K562 (cell line): ENCODE data around the gene PSAP. TPM values are rescaled to one million over a fixed set of nuclear protein-coding genes. Genes with fewer than 3 reads are reported as not detected.

Experiments
- ATAC-seq: fragments of 200-7000 bp; cut with Tn5 transposase; 3 replicates; pipeline ENCODE4 v1.9.1; 2020; ENCODE audit warnings: moderate library complexity
- BruUV-seq: library from RNA; stranded (reverse); fragments of 400-500 nt; replicated peaks from 2 replicates; lab custom pipeline; 2021; lab: Mats Ljungman, UMichigan
- CTCF ChIA-PET: fragments of 300-600 bp; formaldehyde crosslinking; extraction: SDS; loops from one replicate; lab custom pipeline; 2021; ENCODE audit warnings: low intra/inter-chr PET ratio; lab: Yijun Ruan, JAX
- POLR2A ChIA-PET: fragments of 300-600, 350-650 bp; sonication (Branson Sonifier 250); formaldehyde crosslinking; extraction: SDS; loops from one replicate; lab custom pipeline; 2021; ENCODE audit warnings: antibody characterized with exemption, inconsistent platforms; lab: Yijun Ruan, JAX
- DNase-seq, 4 experiments: peaks; one replicate each; pipeline versions ENCODE4 v3.0.0 to v3.0.0-alpha.2; 2011 to 2018; ENCODE audit warnings: low spot score in 3 of 4, mixed read lengths in 3 of 4; ENCODE audit errors: extremely low read depth in 1 of 4
- FAIRE-seq: peaks from 2 replicates; lab custom pipeline; 2011; peaks lifted over from hg19 to GRCh38; lab: Jason Lieb, UNC
- H2AFZ ChIP-seq: 2 replicates; pipeline ENCODE4 v1.6.0; 2011; ENCODE audit warnings: low read depth, low read length, control low read depth, inconsistent platforms
- H3K27ac ChIP-seq: fragments of 200-600 bp; 3 replicates; pipeline ENCODE4 v1.8.0; 2011; ENCODE audit warnings: low read depth, mild to moderate bottlenecking, control low read depth, inconsistent platforms, low read length, moderate library complexity, mixed read lengths; ENCODE audit errors: extremely low read depth
- H3K27me3 ChIP-seq, 2 experiments: fragments of 300-600 bp in 1 of 2; 2 replicates in 1 of 2; 3 replicates in 1 of 2; pipeline versions ENCODE4 v1.6.0 to v1.8.0; 2011; ENCODE audit warnings: inconsistent platforms in 2 of 2, low read length in 2 of 2, mild to moderate bottlenecking in 1 of 2, mixed read lengths in 1 of 2, moderate library complexity in 1 of 2; ENCODE audit not compliant: control insufficient read depth in 2 of 2, insufficient read depth in 2 of 2
- H3K36me3 ChIP-seq: fragments of 300-600 bp; 3 replicates; pipeline ENCODE4 v1.8.0; 2011; ENCODE audit warnings: mild to moderate bottlenecking, low read length, inconsistent platforms; ENCODE audit not compliant: control insufficient read depth, insufficient read depth
- H3K4me1 ChIP-seq, 2 experiments: fragments of 200-600 bp in 1 of 2; replicated peaks in 1 of 2; 2 replicates in 1 of 2; 3 replicates in 1 of 2; pipeline versions ENCODE4 v1.5.1 to v1.8.0; 2011; ENCODE audit warnings: inconsistent platforms in 2 of 2, low read length in 2 of 2, mild to moderate bottlenecking in 1 of 2, mixed read lengths in 1 of 2, moderate library complexity in 1 of 2; ENCODE audit not compliant: control insufficient read depth in 2 of 2, insufficient read depth in 2 of 2
- H3K4me2 ChIP-seq: 2 replicates; pipeline ENCODE4 v1.6.1; 2011; ENCODE audit warnings: low read length, control low read depth, inconsistent platforms, mixed read lengths; ENCODE audit not compliant: insufficient read depth
- H3K4me3 ChIP-seq: fragments of 200-600 bp; sonication (generic), shearing (Covaris generic); 2 replicates; pipeline ENCODE4 v1.5.1; 2016; ENCODE audit warnings: control low read depth, inconsistent platforms
- H3K79me2 ChIP-seq: fragments of 200-600 bp; 3 replicates; pipeline ENCODE4 v1.8.0; 2011; ENCODE audit warnings: low read length, inconsistent platforms; ENCODE audit not compliant: control insufficient read depth, insufficient read depth
- H3K9ac ChIP-seq, 2 experiments: 2 replicates each; pipeline versions ENCODE4 v1.6.0 to v1.6.1; 2011; ENCODE audit warnings: low read depth in 2 of 2, low read length in 2 of 2, control low read depth in 1 of 2, inconsistent platforms in 1 of 2, mild to moderate bottlenecking in 1 of 2, mixed read lengths in 1 of 2; ENCODE audit not compliant: insufficient read depth in 1 of 2
- H3K9me1 ChIP-seq: one replicate; pipeline ENCODE4 v1.6.0; 2011; ENCODE audit warnings: inconsistent platforms, mild to moderate bottlenecking, low read length, moderate library complexity; ENCODE audit not compliant: control insufficient read depth, insufficient read depth
- H3K9me3 ChIP-seq: replicated peaks from 2 replicates; pipeline ENCODE4 v1.5.1; 2011; ENCODE audit warnings: low read depth, low read length, inconsistent platforms; ENCODE audit not compliant: control insufficient read depth, insufficient read depth
- H4K20me1 ChIP-seq: replicated peaks from 2 replicates; pipeline ENCODE4 v1.6.1; 2011; ENCODE audit warnings: low read length, inconsistent platforms, mixed read lengths; ENCODE audit not compliant: control insufficient read depth, insufficient read depth
- CTCFL ChIP-seq: IDR thresholded peaks from 2 replicates; pipeline ENCODE4 v1.6.1; 2011; ENCODE audit warnings: borderline replicate concordance, low read depth, mild to moderate bottlenecking, moderate library complexity, low read length; ENCODE audit not compliant: insufficient read depth, poor library complexity, severe bottlenecking
- HOXB6 ChIP-seq: fragments of 250-450 bp; sonication (Bioruptor Pico); IDR thresholded peaks from 2 replicates; pipeline ENCODE4 v1.5.1; 2022; ENCODE audit warnings: mild to moderate bottlenecking, borderline replicate concordance
- KLF13 ChIP-seq: fragments of 450-650 bp; IDR thresholded peaks from 2 replicates; pipeline ENCODE4 v1.6.1; 2016; ENCODE audit warnings: missing genetic modification characterization, low read depth, mild to moderate bottlenecking, missing compliant biosample characterization, moderate library complexity, borderline replicate concordance
- RBM39 ChIP-seq: fragments of 200-400 bp; formaldehyde crosslinking; optimal IDR thresholded peaks from 2 replicates; pipeline ENCODE3; 2018; ENCODE audit warnings: low read depth, low read length
- ZNF124 ChIP-seq: sonication (generic); formaldehyde crosslinking; IDR thresholded peaks from 2 replicates; pipeline ENCODE4 v1.8.1; 2022; ENCODE audit warnings: missing genetic modification reagents
- WGBS: fragments of 100-300 bp; shearing (Covaris generic); methylation state at CpG from one replicate; pipeline ENCODE4 v1.1.6; 2016; ENCODE audit warnings: low coverage, mixed read lengths; ENCODE audit not compliant: insufficient coverage; ENCODE audit errors: missing lambda C conversion rate; 5-methylcytosine and 5-hydroxymethylcytosine counted together
- in situ Hi-C: fragments of 300-500 bp; cut with MboI; formaldehyde crosslinking; loops from 4 replicates; pipeline ENCODE4 v1.15.0; 2018; ENCODE audit warnings: inconsistent platforms, mixed read lengths
- intact Hi-C: fragments of 100-400 bp; cut with micrococcal nuclease; formaldehyde crosslinking; loops from 2 replicates; pipeline ENCODE4 v1.14.2; 2022
- polyA plus RNA-seq, 8 experiments: library from polyadenylated mRNA; depleted of rRNA in 4 of 8; stranded (reverse) in 5 of 8; unstranded in 3 of 8; fragments of >200 nt; fragmentation: Nextera tagmentation in 2 of 8; fragmentation: Illumina TruSeq in 1 of 8; extraction: Ambion mirVana in 2 of 8; extraction: Trizol in 1 of 8; gene quantifications; 2 replicates each; pipeline versions ENCODE4 v1.2.1 to v1.2.3, GENCODE V29; 2011 to 2014; ENCODE audit warnings: inconsistent platforms in 1 of 8, missing spikeins in 1 of 8
- total RNA-seq, 7 experiments: library from RNA; depleted of rRNA in 6 of 7; stranded (reverse); fragments of >200 nt in 6 of 7; fragmentation: Illumina TruSeq in 2 of 7; extraction: Trizol in 2 of 7; gene quantifications; 2 replicates each; pipeline versions ENCODE4 v1.2.1 to v1.2.3, GENCODE V29; 2011 to 2021; ENCODE audit warnings: low replicate concordance in 1 of 7
- TF ChIP-seq, protein P1 (sequence below): fragments of 450-650 bp; formaldehyde crosslinking; IDR thresholded peaks from 2 replicates; pipeline ENCODE4 v1.4.0; 2020; ENCODE audit warnings: mild to moderate bottlenecking, moderate library complexity
- TF ChIP-seq, protein P2 (sequence below): fragments of 450-650 bp; formaldehyde crosslinking; IDR thresholded peaks from 2 replicates; pipeline ENCODE4 v1.4.0; 2020; ENCODE audit warnings: mild to moderate bottlenecking, mixed read lengths
- TF ChIP-seq, protein P3 (sequence below): fragments of 150-350 bp; conservative IDR thresholded peaks from 2 replicates; pipeline ENCODE4 v1.6.1; 2014; ENCODE audit warnings: low read length
- TF ChIP-seq, protein P4 (sequence below): IDR thresholded peaks from 3 replicates; pipeline ENCODE4 v1.6.1; 2011; ENCODE audit warnings: borderline replicate concordance, mild to moderate bottlenecking; ENCODE audit not compliant: insufficient read length, insufficient read depth

The PSAP gene
- total and polyA plus RNA-seq, 9 of the 15 experiments (the other 6 are each of a cell fraction or from before 2014, with no cell fraction given) = 245 to 700 (median 429) TPM

DNA sequence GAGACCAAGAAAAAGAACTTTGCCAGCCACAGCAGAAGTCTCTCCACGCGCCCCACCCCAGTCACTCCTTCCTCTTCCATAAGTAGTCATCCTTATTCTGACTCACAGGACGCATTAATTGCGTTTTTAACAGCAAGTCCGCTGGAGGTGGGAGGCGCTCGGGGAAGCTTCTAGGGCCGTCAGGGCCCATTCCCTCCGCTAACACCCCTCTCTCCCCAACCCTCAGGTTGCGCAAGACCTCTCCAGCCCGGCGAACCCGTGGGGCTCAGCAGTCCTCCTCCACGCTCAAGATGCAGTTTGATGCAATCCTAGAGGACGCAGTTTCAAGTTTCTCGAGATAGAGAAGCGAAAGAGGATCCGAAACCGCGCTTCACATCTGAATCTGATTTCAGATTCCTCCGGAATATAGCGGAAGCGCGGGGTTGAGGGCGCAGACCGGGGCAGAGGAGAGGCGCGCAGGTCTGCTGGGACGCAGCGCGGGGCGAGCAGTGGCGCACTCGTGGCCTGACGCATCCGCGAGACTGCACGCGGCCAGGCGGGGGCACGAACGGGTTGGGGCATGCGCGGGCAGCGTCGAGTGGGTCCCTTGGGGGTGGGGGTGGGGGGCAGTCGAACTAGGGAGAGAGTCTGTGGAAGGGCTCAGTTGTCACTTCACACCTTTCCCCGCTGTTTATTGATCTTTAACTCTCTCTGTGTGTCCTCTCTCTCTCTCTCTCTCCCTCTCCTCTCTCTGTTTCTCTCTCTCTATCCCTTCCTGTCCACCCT is 37.8 kb upstream of the PSAP start:
- FAIRE-seq (peak; percentile 71), DNase-seq (peak; percentile 76 to 88 (median 84)), ATAC-seq (peak; percentile 91)
- peak overlapping the region; percentile 76 for H3K27ac ChIP-seq
- no peaks in the 10 kb centered on the region for H3K9me3 ChIP-seq
- no peaks in the 10 kb centered on the region for H3K27me3 ChIP-seq
- no peaks in the 10 kb centered on the region for H3K79me2 ChIP-seq
- CTCF ChIA-PET = interaction anchor here (0.7 kb wide), 1 partner anchor 604 kb away, joined by 3 read pairs; no protein-coding TSS in a partner anchor
- POLR2A ChIA-PET = interaction anchor here (0.8 to 1.5 kb wide), 6 partner anchors 10 to 74 kb away, joined by 4 to 7 read pairs (median 4); no protein-coding TSS in a partner anchor
- BruUV-seq = TSS peak; percentile 94
- under 1% methylated on average over 47 of the region's 48 CpGs for WGBS
- peak overlapping the region; percentile 47 for H3K4me3 ChIP-seq
- in situ Hi-C loops = loop anchor here (5.0 kb wide), 1 partner anchor 52 kb away; no protein-coding TSS in a partner anchor
- H3K4me1 ChIP-seq = peaks cover 25 to 35% of the 10 kb centered on the region in 2 experiments
- intact Hi-C loops = loop anchor here (2.0 kb wide), 2 partner anchors 28 to 38 kb away; partner anchors contain the start of gene PSAP
- H3K9me1 ChIP-seq = no peaks in the 10 kb centered on the region
- H3K9ac ChIP-seq = peak overlapping the region; percentile 71 to 93
- H4K20me1 ChIP-seq = no peaks in the 10 kb centered on the region
- peak overlapping the region; percentile 99 for H2AFZ ChIP-seq
- H3K4me2 ChIP-seq = peak overlapping the region; percentile 93
- H3K36me3 ChIP-seq = no peaks in the 10 kb centered on the region
- TF ChIP-seq, protein P1, sequence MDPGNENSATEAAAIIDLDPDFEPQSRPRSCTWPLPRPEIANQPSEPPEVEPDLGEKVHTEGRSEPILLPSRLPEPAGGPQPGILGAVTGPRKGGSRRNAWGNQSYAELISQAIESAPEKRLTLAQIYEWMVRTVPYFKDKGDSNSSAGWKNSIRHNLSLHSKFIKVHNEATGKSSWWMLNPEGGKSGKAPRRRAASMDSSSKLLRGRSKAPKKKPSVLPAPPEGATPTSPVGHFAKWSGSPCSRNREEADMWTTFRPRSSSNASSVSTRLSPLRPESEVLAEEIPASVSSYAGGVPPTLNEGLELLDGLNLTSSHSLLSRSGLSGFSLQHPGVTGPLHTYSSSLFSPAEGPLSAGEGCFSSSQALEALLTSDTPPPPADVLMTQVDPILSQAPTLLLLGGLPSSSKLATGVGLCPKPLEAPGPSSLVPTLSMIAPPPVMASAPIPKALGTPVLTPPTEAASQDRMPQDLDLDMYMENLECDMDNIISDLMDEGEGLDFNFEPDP (CRISPR knock-in tag) = no peak
- TF ChIP-seq, protein P2, sequence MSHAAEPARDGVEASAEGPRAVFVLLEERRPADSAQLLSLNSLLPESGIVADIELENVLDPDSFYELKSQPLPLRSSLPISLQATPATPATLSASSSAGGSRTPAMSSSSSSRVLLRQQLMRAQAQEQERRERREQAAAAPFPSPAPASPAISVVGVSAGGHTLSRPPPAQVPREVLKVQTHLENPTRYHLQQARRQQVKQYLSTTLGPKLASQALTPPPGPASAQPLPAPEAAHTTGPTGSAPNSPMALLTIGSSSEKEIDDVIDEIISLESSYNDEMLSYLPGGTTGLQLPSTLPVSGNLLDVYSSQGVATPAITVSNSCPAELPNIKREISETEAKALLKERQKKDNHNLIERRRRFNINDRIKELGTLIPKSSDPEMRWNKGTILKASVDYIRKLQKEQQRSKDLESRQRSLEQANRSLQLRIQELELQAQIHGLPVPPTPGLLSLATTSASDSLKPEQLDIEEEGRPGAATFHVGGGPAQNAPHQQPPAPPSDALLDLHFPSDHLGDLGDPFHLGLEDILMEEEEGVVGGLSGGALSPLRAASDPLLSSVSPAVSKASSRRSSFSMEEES (CRISPR knock-in tag) = no peak
- TF ChIP-seq KLF13 (tag) = peak; percentile 7; the same call in 1 of the 2 replicates
- TF ChIP-seq HOXB6 (CRISPR knock-in tag) = no peak
- TF ChIP-seq, protein P3, sequence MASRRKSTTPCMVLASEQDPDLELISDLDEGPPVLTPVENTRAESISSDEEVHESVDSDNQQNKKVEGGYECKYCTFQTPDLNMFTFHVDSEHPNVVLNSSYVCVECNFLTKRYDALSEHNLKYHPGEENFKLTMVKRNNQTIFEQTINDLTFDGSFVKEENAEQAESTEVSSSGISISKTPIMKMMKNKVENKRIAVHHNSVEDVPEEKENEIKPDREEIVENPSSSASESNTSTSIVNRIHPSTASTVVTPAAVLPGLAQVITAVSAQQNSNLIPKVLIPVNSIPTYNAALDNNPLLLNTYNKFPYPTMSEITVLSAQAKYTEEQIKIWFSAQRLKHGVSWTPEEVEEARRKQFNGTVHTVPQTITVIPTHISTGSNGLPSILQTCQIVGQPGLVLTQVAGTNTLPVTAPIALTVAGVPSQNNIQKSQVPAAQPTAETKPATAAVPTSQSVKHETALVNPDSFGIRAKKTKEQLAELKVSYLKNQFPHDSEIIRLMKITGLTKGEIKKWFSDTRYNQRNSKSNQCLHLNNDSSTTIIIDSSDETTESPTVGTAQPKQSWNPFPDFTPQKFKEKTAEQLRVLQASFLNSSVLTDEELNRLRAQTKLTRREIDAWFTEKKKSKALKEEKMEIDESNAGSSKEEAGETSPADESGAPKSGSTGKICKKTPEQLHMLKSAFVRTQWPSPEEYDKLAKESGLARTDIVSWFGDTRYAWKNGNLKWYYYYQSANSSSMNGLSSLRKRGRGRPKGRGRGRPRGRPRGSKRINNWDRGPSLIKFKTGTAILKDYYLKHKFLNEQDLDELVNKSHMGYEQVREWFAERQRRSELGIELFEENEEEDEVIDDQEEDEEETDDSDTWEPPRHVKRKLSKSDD = no peak
- no peak for TF ChIP-seq CTCFL
- TF ChIP-seq ZNF124 = no peak
- no peak for TF ChIP-seq RBM39
- TF ChIP-seq, protein P4, sequence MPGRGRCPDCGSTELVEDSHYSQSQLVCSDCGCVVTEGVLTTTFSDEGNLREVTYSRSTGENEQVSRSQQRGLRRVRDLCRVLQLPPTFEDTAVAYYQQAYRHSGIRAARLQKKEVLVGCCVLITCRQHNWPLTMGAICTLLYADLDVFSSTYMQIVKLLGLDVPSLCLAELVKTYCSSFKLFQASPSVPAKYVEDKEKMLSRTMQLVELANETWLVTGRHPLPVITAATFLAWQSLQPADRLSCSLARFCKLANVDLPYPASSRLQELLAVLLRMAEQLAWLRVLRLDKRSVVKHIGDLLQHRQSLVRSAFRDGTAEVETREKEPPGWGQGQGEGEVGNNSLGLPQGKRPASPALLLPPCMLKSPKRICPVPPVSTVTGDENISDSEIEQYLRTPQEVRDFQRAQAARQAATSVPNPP = no peak
